ENCODE data around the gene PPP1R3E.
"Not testable (repeated sequence)": the region's sequence is repeated elsewhere in the genome, so short reads cannot be mapped to it uniquely, and the experiment has no call there.

PPP1R3E gene, protein sequence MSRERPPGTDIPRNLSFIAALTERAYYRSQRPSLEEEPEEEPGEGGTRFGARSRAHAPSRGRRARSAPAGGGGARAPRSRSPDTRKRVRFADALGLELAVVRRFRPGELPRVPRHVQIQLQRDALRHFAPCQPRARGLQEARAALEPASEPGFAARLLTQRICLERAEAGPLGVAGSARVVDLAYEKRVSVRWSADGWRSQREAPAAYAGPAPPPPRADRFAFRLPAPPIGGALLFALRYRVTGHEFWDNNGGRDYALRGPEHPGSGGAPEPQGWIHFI

GRCh38 chr14:23302290-23303225 lies at the start of gene PPP1R3E:
Gene PPP1R3E (minus strand): TSS chr14:23302859. CDS start chr14:23302576, 283 bp downstream.
- DNase-seq (ENCODE audit: low spot score) = peak; percentile 25

- no peak for DNase-seq (ENCODE audit: low spot score)
These were observed 49.2 kb upstream of the PPP1R3E start for GRCh38 chr14:23351681-23352505.

GRCh38 chr14:23349156-23349845 lies 46.6 kb upstream of the PPP1R3E start:
- DNase-seq (ENCODE audit: low spot score) = no peak

DNA sequence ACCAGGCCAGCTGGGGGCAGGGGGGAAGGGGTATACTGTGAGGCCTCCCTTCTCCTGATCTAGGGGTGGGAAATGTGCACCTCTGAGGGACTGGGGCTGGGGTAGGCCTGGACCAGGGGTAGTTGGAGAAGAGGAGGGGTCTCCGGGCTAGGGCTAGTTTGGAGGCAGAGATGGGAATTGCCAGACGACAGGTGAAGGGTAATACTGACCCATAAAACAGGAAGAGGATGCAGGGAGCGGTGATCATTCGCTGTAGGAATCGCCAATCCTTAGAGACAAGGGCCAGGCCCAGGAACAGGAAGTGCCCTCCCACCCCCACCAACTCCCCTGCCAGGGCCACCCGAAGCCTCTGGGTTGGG lies 45.6 kb upstream of the PPP1R3E start:
- DNase-seq (ENCODE audit: low spot score) = no peak

DNA sequence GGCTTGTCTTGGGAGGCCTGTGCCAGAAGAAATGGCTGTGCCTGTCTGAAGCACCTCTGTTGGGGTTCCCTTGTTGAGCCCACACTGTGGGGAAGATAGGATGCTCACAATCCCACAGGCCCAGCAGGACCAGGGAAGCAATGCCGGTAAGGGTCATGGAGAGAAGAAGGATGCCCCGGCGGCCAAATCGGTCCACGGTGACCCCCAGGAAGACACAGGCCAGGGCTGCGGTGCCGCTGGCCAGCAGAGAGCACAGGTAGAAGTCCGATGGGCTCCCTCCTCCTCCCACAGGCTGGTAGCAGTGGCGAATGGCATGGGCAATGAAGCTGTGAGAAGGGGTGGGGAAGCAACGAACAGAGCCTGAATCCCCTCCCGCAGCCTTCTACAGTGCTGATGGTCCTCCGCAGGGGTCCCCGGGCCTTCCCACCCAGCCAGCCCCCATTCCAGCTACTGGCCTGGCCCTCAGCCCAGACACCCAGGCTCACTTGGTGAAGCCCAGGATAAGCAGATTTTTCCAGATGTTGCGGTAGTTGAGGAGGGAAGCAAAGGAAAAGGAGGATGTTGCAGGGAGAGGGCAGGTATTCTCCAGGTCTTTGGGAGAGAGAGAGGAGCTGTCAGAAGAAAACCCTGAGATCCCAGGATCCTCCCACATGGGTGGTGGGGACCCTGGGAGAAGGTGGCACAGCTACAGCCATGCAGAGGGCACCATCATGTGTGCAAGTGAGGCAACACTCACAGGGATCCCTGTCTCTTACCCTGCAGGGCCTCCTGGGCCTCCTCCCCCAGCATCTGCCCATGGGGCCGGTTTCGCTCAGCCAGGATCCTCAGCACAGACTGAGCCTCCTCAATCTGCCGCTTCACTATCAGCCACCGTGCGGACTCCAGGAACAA lies 45.0 kb upstream of the PPP1R3E start:
- no peak for DNase-seq (ENCODE audit: low spot score)

DNA sequence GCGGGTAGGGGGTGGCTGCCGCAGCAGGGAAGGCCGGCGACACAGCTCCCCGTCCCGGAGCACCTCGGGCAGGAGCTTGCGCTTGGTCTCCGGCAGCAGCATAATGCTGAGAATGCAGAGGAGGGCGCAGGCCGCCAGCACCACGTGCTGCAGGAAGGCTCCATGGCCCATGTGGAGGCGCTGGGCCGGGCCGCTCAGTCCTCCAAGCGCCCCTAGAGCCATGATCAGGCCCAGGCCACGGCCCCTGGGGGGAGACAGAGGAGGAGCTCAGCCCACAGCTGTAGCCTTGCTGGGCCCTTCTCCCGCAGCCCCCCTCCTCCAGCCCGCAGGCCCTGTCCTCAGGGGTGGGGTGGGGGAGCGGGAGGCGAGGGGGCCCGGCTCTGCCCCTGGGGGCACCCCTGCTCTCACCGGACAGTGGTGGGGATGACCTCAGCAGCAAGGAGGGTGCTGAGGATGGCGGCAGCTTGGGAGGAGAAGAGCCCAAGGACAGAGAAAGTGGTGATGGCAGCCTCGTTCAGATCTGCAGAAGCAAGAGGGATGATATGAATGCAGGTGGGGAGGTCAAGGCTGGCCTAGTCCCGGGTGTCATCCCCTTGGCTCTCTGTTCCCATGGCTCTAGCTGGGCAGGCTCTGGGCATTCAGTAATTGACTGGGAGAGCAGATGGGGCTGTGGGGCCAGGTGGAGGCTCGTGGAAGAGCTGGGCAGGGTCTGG lies 44.2 kb upstream of the PPP1R3E start:
- no peak for DNase-seq (ENCODE audit: low spot score)

- DNase-seq (ENCODE audit: low spot score) = no peak
These were observed 43.5 kb upstream of the PPP1R3E start for GRCh38 chr14:23345987-23346692.

GRCh38 chr14:23344481-23344880 lies 41.8 kb upstream of the PPP1R3E start:
- no peak for DNase-seq (ENCODE audit: low spot score)

DNA sequence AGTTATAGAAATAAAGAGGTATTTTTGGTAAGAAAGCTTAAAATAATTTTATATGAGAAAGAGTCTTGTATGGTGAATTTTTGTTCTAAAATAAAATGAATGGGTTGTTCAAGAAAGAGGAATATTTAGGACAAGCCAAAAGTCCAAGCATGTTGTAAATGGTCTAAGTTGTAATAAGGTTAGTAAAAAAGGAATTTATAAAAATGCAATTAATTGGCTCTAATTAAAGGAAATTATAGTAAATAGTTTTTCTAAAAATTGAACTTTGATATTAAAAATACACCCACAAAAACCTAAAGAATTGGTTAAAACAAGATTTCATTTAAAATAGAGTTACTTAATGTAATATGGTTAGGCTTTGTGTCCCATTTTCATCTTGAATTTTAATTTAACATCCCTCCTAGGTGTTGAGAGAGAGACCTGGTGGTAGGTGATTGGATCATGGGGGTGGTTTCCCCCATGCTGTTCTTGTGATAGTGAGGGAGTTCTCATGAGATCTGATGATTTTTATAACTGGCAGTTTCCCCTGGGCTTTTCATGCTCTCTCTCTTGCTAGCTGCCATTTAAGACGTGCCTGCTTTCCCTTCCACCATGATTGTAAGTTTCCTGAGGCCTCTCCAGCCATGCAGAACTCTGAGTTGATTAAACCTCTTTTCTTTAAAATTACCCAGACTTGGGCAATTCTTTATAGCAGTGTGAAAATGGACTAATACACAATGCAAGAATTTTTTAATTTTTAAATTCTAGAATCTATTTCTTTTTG lies 37.0 kb upstream of the PPP1R3E start:
- DNase-seq (ENCODE audit: low spot score) = no peak

GRCh38 chr14:23335623-23336022 lies 33.0 kb upstream of the PPP1R3E start:
- DNase-seq (ENCODE audit: low spot score) = no peak

DNA sequence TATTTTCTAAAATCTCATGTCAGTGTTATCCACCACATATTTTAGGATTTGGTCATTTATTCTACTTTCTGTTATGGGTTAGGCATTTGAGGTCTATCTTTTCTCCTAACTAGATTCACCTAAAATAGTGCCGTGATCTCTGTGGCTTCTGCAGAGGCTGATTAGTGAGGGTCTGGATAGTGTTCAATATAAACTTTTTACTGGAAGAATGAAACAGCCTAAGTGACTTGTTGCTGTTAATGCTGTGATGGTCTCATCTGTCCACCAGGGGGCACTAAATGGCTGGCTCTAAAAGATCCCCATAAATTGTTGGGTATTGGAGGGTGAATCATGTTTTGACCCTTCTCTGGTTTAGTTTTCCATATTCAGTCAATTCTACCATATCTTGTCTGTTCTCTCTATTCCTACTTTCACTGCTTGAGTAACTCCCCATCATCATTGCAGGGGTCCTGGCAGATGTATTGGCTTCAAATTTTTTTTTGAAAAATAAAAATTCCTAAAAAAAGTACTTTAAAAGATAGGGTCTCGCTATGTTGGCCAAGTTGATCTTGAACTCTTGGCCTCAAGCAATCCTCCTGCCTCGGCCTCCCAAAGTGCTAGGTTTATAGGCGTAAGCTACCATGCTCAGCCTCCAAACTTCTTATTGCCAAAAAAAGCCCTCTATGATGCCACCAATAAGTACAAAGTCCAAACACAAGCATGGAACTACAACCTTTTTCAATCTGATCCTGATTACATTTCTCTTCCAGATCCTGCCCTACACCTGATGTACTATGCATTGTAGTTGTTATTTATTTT lies 25.5 kb upstream of the PPP1R3E start:
- peak; percentile 72 for DNase-seq (ENCODE audit: low spot score)

GRCh38 chr14:23326491-23327332 lies 24.1 kb upstream of the PPP1R3E start:
- no peak for DNase-seq (ENCODE audit: low spot score)

- DNase-seq (ENCODE audit: low spot score) = not testable (repeated sequence)
These were observed 23.1 kb upstream of the PPP1R3E start for GRCh38 chr14:23325746-23326145.

DNA sequence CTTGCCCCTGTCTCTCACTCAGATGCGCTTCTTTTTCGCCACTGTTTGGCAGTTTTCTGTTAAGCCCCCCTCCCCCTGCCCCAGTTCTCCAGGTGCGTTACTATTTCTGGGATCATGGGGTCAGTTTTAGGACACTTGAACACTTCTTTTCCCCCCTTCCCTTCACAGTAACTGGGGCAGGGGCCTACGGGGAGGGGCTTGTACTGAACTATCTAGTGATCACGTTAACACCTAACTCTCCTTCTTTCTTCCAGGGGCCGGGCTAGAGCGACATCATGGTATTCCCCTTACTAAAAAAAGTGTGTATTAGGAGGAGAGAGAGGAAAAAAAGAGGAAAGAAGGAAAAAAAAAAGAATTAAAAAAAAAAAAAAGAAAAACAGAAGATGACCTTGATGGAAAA lies 22.3 kb upstream of the PPP1R3E start:
- no peak for DNase-seq (ENCODE audit: low spot score)

DNA sequence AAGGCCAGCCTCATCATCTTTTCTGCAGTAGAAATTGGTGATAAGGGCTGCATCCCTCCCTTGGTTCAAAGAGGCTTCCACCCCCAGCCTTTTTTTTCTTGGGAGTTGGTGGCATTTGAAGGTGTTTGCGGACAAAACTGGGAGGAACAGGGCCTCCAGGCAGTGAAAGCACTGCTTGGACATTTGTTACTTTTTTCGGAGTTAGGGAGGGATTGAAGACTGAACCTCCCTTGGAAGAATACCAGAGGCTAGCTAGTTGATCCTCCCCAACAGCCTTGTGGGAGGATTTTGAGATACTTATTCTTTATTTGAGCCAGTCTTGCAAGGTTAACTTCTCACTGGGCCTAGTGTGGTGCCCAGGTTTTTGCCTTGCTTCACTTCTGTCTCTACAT lies 21.8 kb upstream of the PPP1R3E start:
- DNase-seq (ENCODE audit: low spot score) = no peak

- no peak for DNase-seq (ENCODE audit: low spot score)
These were observed 21.3 kb upstream of the PPP1R3E start for GRCh38 chr14:23323838-23324454.

Measured in kidney capillary endothelial cell (primary cell).